Activated T-helper 1 cell treated with Interleukin-2 at 50 U/mL for 16 hours (primary cell): ENCODE measurements around the gene ANKRD39.

Experiments
- DNase-seq: peaks from one replicate; pipeline ENCODE4 v3.0.0-alpha.2; 2020; ENCODE audit warnings: low read depth

Gene ANKRD39

GRCh38 chr2:96853321-96853720 is 4.5 kb downstream of the ANKRD39 start:
- DNase-seq = no peak

GRCh38 chr2:96852667-96853066 is 5.1 kb downstream of the ANKRD39 start:
- DNase-seq = no peak

- DNase-seq = no peak
These were observed 9.6 kb downstream of the ANKRD39 start for GRCh38 chr2:96848264-96848663.

GRCh38 chr2:96847586-96847985 is 10.2 kb downstream of the ANKRD39 start:
- no peak for DNase-seq

GRCh38 chr2:96846825-96847224 is 11.0 kb downstream of the ANKRD39 start:
- DNase-seq = no peak

GRCh38 chr2:96844405-96844808 is 13.4 kb downstream of the ANKRD39 start:
- DNase-seq = no peak

- DNase-seq = no peak
These were observed 14.1 kb downstream of the ANKRD39 start, which contains the start of gene ANKRD23 for GRCh38 chr2:96843538-96844268. ANKRD23 (minus strand) TSS chr2:96844021; CDS start chr2:96843992, 29 bp downstream.

GRCh38 chr2:96842600-96842999 is 15.2 kb downstream of the ANKRD39 start:
- DNase-seq = no peak

- DNase-seq = no peak
These were observed 15.9 kb downstream of the ANKRD39 start for GRCh38 chr2:96841701-96842495.

- no peak for DNase-seq
These were observed 17.7 kb downstream of the ANKRD39 start for GRCh38 chr2:96839875-96840850.

- peak; percentile 80 for DNase-seq
These were observed 18.4 kb downstream of the ANKRD39 start for GRCh38 chr2:96839293-96839874.

GRCh38 chr2:96838345-96839292 is 19.2 kb downstream of the ANKRD39 start:
- no peak for DNase-seq

GRCh38 chr2:96837575-96837974 is 20.2 kb downstream of the ANKRD39 start:
- no peak for DNase-seq

- no peak for DNase-seq
These were observed 22.0 kb downstream of the ANKRD39 start for GRCh38 chr2:96835830-96836229.

GRCh38 chr2:96832754-96833507 is 24.9 kb downstream of the ANKRD39 start:
- no peak for DNase-seq

- no peak for DNase-seq
These were observed 25.4 kb downstream of the ANKRD39 start for GRCh38 chr2:96832408-96832753.

- no peak for DNase-seq
These were observed 26.1 kb downstream of the ANKRD39 start for GRCh38 chr2:96831679-96832078.

- no peak for DNase-seq
These were observed 27.7 kb downstream of the ANKRD39 start for GRCh38 chr2:96830044-96830562.

- no peak for DNase-seq
These were observed 28.9 kb downstream of the ANKRD39 start for GRCh38 chr2:96828874-96829273.

GRCh38 chr2:96828436-96828835 is 29.4 kb downstream of the ANKRD39 start:
- DNase-seq = no peak
